ENCODE results near the gene DIAPH1. TPM values are rescaled to one million over a fixed set of nuclear protein-coding genes. Genes with fewer than 3 reads are reported as not detected.

The DIAPH1 gene
- total RNA-seq, 1 donor from 2014 or later: 118 TPM

DNA sequence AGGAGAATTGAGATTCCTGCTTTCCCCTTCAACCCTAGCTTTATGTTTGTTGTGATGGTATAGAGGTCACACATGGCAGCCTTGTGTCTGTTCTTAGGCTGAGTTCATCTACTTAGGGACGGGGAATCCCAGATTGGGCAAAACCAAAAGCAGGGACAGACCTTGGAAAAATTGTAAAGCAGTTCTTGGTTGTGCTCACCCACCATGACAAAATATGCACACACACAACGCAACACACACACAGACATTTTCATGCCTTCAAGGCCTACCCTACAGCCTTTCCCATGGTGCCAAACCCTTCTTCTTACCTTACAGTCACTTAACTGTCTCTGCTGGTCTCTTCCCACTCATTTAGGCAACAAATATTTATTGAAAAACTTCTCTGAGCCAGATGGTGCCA is 115.1 kb downstream of the DIAPH1 start:
- H3K36me3 ChIP-seq: peaks cover 36% of the 10 kb centered on the region
- DNase-seq (no peak), ATAC-seq (no peak)
- TF ChIP-seq, protein P1, sequence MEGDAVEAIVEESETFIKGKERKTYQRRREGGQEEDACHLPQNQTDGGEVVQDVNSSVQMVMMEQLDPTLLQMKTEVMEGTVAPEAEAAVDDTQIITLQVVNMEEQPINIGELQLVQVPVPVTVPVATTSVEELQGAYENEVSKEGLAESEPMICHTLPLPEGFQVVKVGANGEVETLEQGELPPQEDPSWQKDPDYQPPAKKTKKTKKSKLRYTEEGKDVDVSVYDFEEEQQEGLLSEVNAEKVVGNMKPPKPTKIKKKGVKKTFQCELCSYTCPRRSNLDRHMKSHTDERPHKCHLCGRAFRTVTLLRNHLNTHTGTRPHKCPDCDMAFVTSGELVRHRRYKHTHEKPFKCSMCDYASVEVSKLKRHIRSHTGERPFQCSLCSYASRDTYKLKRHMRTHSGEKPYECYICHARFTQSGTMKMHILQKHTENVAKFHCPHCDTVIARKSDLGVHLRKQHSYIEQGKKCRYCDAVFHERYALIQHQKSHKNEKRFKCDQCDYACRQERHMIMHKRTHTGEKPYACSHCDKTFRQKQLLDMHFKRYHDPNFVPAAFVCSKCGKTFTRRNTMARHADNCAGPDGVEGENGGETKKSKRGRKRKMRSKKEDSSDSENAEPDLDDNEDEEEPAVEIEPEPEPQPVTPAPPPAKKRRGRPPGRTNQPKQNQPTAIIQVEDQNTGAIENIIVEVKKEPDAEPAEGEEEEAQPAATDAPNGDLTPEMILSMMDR (IDR thresholded peaks at IDR 0.05): no peak
- no peaks in the 10 kb centered on the region for H3K27me3 ChIP-seq (ENCODE audit: low read depth)
- no peak overlapping the region for H3K27ac ChIP-seq
- H3K9me3 ChIP-seq: no peaks in the 10 kb centered on the region
- peaks cover 21% of the 10 kb centered on the region for H3K4me1 ChIP-seq
- H3K4me3 ChIP-seq: no peak overlapping the region
- intact Hi-C loops (cut with DNase I): no loop called here

DNA sequence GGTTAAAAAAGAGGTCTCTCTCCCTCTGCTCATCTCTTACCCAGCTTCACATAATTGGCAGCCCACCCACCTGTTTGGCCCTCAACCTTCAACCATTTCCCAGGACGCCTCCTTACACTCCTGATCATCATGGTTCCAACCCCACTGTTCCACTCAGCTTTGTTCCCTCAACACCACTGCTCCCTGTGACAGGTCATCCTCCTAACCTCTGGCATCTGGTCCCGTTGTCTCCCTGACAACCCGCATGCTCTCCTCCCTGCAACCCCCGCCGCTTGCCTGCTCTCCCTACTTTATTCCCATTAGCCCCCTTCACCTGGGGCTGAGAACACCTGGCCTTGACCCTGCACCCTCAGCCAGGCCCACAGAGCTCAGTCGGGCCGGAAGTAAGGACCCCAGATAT is 117.0 kb downstream of the DIAPH1 start:
- DNase-seq: no peak
- intact Hi-C loops (cut with DNase I): no loop called here
- Histone ChIP-seq H3K27ac (no peak overlapping the region), H3K4me1 (peaks cover 3% of the 10 kb centered on the region), H3K9me3 (no peaks in the 10 kb centered on the region), H3K4me3 (no peak overlapping the region), H3K36me3 (peaks cover 30% of the 10 kb centered on the region), H3K27me3 (ENCODE audit: low read depth) (no peaks in the 10 kb centered on the region)
- no peak for ATAC-seq
- TF ChIP-seq, protein P1 (IDR thresholded peaks at IDR 0.05): no peak

DNA sequence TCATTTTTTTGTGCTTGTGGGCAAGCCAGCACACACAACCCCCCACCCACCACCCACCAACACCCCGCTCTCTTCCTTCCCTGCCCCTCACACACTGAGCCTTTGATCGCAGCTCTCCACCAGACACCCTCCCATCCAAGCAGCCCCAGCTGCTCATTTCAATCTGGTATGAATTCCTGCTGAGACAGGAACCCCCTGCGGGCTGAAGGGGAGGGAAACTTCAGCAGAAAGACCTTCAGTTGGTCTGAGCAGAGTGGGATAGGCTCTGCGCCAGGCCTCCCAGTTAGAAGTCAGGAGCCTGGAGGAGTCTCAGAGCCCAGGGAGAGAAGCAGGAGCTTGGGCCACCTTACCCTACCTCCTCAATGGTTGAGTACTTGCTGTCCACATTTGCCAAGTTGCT is 122.8 kb downstream of the DIAPH1 start:
- ATAC-seq (no peak), DNase-seq (no peak)
- H3K9me3 ChIP-seq: no peaks in the 10 kb centered on the region
- no peak overlapping the region for H3K4me3 ChIP-seq
- peaks cover 17% of the 10 kb centered on the region for H3K27me3 ChIP-seq (ENCODE audit: low read depth)
- TF ChIP-seq, protein P1 (IDR thresholded peaks at IDR 0.05): no peak
- peaks cover 12% of the 10 kb centered on the region for H3K36me3 ChIP-seq
- H3K4me1 ChIP-seq: peaks cover 18% of the 10 kb centered on the region
- H3K27ac ChIP-seq: no peak overlapping the region
- intact Hi-C loops (cut with DNase I): no loop called here

- DNase-seq (no peak), ATAC-seq (no peak)
- Histone ChIP-seq H3K9me3 (no peaks in the 10 kb centered on the region), H3K27ac (peak overlapping the region; percentile 52), H3K4me3 (no peak overlapping the region), H3K4me1 (peaks cover 18% of the 10 kb centered on the region), H3K36me3 (peaks cover 15% of the 10 kb centered on the region), H3K27me3 (ENCODE audit: low read depth) (peaks cover 23% of the 10 kb centered on the region)
- TF ChIP-seq, protein P1 (IDR thresholded peaks at IDR 0.05): no peak
- intact Hi-C loops (cut with DNase I): no loop called here
Measured at GRCh38 chr5:141495453-141495811, 123.4 kb downstream of the DIAPH1 start.

DNA sequence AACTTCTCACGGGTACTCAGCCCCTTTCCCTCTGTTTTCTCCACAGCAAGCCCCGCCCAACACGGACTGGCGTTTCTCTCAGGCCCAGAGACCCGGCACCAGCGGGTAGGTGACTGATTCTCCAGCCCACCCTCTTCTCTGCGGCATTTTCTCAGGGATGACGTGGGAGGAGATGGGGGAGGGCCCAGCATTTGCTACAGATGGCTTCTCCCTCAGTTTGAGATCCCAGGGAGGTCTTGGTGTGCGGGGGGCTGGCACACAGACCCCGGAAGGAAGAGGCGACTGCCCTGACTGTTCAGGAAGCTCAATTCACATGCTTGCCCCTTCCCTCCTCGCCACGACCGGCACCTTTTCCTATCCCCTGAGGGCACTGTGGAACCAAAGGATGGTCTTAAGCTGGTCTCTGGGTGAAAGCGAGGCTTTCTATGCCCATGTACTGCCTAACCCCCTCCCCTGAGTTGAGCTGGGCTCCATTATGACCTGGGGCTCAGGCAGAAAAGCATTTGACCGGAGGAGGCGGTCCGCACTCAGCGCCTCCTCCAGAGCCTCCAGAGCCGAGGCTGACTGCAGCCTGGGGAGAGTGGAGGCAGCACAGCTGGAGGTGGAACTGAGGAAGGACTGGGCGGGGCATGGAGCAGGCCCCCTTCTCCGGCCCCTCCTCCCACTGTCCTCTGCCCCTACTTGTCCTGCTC is 123.9 kb downstream of the DIAPH1 start:
- no peak for DNase-seq

More for the DNA sequence above, 123.9 kb downstream of the DIAPH1 start:
- H3K9me3 ChIP-seq: no peaks in the 10 kb centered on the region
- ATAC-seq: no peak
- H3K4me3 ChIP-seq: no peak overlapping the region
- H3K27ac ChIP-seq: peak overlapping the region; percentile 52
- TF ChIP-seq, protein P1 (IDR thresholded peaks at IDR 0.05): no peak
- peaks cover 15% of the 10 kb centered on the region for H3K36me3 ChIP-seq
- peaks cover 18% of the 10 kb centered on the region for H3K4me1 ChIP-seq
- intact Hi-C loops (cut with DNase I): no loop called here
- peaks cover 24% of the 10 kb centered on the region for H3K27me3 ChIP-seq (ENCODE audit: low read depth)

Data from lower lobe of right lung (tissue), 2 donors.